Right lobe of liver (tissue), 4 donors: ENCODE data around the gene SPIC.
"Not testable (repeated sequence)": the region's sequence is repeated elsewhere in the genome, so short reads cannot be mapped to it uniquely, and the experiment has no call there.

Experiments used
- POLR2A ChIP-seq: fragments of 450-650 bp; IDR thresholded peaks from one replicate; pipeline ENCODE4 v1.6.1; 2017; ENCODE audit warnings: antibody characterized with exemption, mild to moderate bottlenecking
- TF ChIP-seq, protein P1 (sequence below), 4 donors: fragments of 200-600 bp in 3 of 4; fragments of 450-650 bp in 1 of 4; IDR thresholded peaks; one replicate each; pipeline versions ENCODE4 v1.5.1 to v1.8.0; 2016 to 2022; ENCODE audit warnings: antibody characterized with exemption in 4 of 4, mild to moderate bottlenecking in 2 of 4
- donor health status: DM: no; HTN: no; CAD: no.
- donor health status: DM: no; HTN: no; CAD: no.
- donor health status: DM: no; HTN: yes; CAD: no.

- not testable (repeated sequence) for TF ChIP-seq POLR2A
- TF ChIP-seq, protein P1, sequence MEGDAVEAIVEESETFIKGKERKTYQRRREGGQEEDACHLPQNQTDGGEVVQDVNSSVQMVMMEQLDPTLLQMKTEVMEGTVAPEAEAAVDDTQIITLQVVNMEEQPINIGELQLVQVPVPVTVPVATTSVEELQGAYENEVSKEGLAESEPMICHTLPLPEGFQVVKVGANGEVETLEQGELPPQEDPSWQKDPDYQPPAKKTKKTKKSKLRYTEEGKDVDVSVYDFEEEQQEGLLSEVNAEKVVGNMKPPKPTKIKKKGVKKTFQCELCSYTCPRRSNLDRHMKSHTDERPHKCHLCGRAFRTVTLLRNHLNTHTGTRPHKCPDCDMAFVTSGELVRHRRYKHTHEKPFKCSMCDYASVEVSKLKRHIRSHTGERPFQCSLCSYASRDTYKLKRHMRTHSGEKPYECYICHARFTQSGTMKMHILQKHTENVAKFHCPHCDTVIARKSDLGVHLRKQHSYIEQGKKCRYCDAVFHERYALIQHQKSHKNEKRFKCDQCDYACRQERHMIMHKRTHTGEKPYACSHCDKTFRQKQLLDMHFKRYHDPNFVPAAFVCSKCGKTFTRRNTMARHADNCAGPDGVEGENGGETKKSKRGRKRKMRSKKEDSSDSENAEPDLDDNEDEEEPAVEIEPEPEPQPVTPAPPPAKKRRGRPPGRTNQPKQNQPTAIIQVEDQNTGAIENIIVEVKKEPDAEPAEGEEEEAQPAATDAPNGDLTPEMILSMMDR (IDR thresholded peaks at IDR 0.05): not testable (repeated sequence)
Measured at GRCh38 chr12:101471878-101472277, 3.3 kb upstream of the SPIC start.
